GM12878 (cell line): Measurements from ENCODE around the gene PACS2.
A peak's percentile ranks its signal among the peaks of the same experiment; 100 is the strongest.

Experiments
- CREB1 ChIP-seq: IDR thresholded peaks from 2 replicates; pipeline ENCODE4 v1.6.1; 2012; ENCODE audit warnings: low read depth, mild to moderate bottlenecking, inconsistent platforms
- NR2C2 ChIP-seq: IDR thresholded peaks from 2 replicates; pipeline ENCODE4 v1.6.1; 2011; ENCODE audit warnings: borderline replicate concordance, low read depth; ENCODE audit not compliant: control insufficient read depth, insufficient read length
- USF2 ChIP-seq: IDR thresholded peaks from 2 replicates; pipeline ENCODE4 v1.6.1; 2011; ENCODE audit warnings: low read depth, low read length, improper control_type of control experiment, borderline replicate concordance
- TF ChIP-seq, protein P1 (sequence below): IDR thresholded peaks from 2 replicates; pipeline ENCODE4 v1.6.1; 2011; ENCODE audit warnings: low read depth, mild to moderate bottlenecking, low read length, moderate library complexity, borderline replicate concordance; ENCODE audit errors: extremely low read depth

DNA sequence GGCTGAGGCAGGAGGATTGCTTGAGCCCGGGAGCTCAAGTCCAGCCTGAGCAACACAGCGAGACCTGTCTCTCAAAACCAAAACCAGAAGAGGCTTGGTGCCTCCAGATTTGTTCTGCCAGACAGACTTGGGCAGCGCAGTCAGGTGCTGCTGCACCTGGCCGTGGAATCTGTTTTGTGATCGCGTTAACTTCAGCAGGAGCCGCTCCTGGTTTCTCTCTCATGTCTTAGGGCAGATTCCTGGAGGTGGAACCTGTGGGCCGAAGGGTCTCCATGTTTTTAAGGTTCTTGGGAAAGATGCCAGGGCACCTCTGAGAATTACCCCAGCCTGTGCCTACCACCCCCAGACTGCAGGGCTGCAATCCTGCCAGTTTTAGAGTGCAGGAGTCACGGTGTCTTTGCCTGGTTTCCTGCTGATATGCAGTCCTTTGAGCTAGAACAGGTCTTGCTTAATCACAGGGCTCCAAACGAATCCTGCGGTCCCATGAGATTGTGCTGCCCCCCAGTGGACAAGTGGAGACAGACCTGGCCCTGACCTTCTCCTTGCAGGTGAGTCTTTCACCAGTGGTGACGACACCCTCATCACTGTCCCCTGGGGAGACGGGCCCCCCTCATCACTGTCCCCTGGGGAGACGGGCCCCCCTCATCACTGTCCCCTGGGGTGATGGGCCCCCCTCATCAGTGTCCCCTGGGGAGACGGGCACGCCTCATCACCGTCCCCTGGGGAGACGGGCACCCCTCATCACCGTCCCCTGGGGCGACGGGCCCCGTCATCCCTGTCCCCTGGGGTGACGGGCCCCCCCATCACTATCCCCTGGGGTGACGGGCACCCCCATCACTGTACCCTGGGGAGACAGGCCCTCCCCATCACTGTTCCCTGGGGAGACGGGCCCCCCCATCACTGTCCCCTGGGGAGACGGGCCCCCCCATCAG is 37.6 kb downstream of the PACS2 start:
- TF ChIP-seq, protein P1, sequence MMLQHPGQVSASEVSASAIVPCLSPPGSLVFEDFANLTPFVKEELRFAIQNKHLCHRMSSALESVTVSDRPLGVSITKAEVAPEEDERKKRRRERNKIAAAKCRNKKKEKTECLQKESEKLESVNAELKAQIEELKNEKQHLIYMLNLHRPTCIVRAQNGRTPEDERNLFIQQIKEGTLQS = no peak
- TF ChIP-seq USF2 (no peak), NR2C2 (no peak), CREB1 (peak; percentile 13; the same call in 1 of the 2 replicates)
